MCF 10A (cell line): ENCODE data around the gene LCN12. TPM values are rescaled to one million over a fixed set of nuclear protein-coding genes. Genes with fewer than 3 reads are reported as not detected.

Experiments
- BruUV-seq: library from RNA; stranded (reverse); fragments of 400-500 nt; replicated peaks from 2 replicates; lab custom pipeline; 2021; lab: Mats Ljungman, UMichigan
- CTCF ChIA-PET: fragments of 300-600 bp; sonication (Branson Sonifier 250); formaldehyde crosslinking; extraction: SDS; loops from one replicate; lab custom pipeline; 2021; ENCODE audit warnings: antibody characterized with exemption, inconsistent platforms; lab: Yijun Ruan, JAX
- POLR2A ChIA-PET: fragments of 300-600, 350-650 bp; sonication (Branson Sonifier 250); formaldehyde crosslinking; extraction: SDS; loops from one replicate; lab custom pipeline; 2020; ENCODE audit warnings: antibody characterized with exemption, inconsistent platforms; lab: Yijun Ruan, JAX
- DNase-seq: peaks from one replicate; pipeline ENCODE4 v3.0.0-alpha.2; 2018; ENCODE audit not compliant: unreplicated experiment
- H3K27ac Mint-ChIP-seq: one replicate; pipeline ENCODE4 v1.8.0; 2022; ENCODE audit warnings: mild to moderate bottlenecking, low read depth, mixed read lengths; ENCODE audit not compliant: unreplicated experiment
- H3K27me3 Mint-ChIP-seq: one replicate; pipeline ENCODE4 v1.8.0; 2022; ENCODE audit warnings: mixed read lengths; ENCODE audit not compliant: insufficient read depth, unreplicated experiment
- H3K36me3 Mint-ChIP-seq: one replicate; pipeline ENCODE4 v1.8.0; 2022; ENCODE audit warnings: mild to moderate bottlenecking, moderate library complexity, mixed read lengths; ENCODE audit not compliant: insufficient read depth, unreplicated experiment
- H3K4me1 Mint-ChIP-seq: one replicate; pipeline ENCODE4 v1.8.0; 2022; ENCODE audit warnings: mixed read lengths; ENCODE audit not compliant: insufficient read depth, unreplicated experiment
- H3K4me3 Mint-ChIP-seq: one replicate; pipeline ENCODE4 v1.8.0; 2022; ENCODE audit warnings: mild to moderate bottlenecking, moderate library complexity, mixed read lengths; ENCODE audit not compliant: unreplicated experiment
- H3K9me3 Mint-ChIP-seq: one replicate; pipeline ENCODE4 v1.8.0; 2022; ENCODE audit warnings: mixed read lengths; ENCODE audit not compliant: unreplicated experiment
- CTCF ChIP-seq: fragments of 200-600 bp; IDR thresholded peaks from one replicate; pipeline ENCODE4 v1.8.0; 2022; ENCODE audit warnings: antibody characterized with exemption, mild to moderate bottlenecking; ENCODE audit not compliant: unreplicated experiment
- intact Hi-C: fragments of 100-400 bp; cut with micrococcal nuclease; formaldehyde crosslinking; loops from 2 replicates; pipeline ENCODE4 v1.14.1; 2022
- total RNA-seq: library from RNA; stranded (reverse); gene quantifications from 2 replicates; pipeline ENCODE4 v1.2.3, GENCODE V29; 2022

The LCN12 gene
- total RNA-seq, 1 experiment from 2014 or later = 0.86 TPM

GRCh38 chr9:136941231-136942111 is 10.6 kb upstream of the LCN12 start:
- no TSS peak for BruUV-seq
- intact Hi-C loops = loop anchor here (10.0 kb wide), 1 partner anchor 97 kb away; the partner anchor contains the start of genes AJM1 and PHPT1
- Mint-ChIP-seq H3K4me1 (peaks cover 6% of the 10 kb centered on the region), H3K4me3 (no peak overlapping the region), H3K27me3 (no peaks in the 10 kb centered on the region), H3K9me3 (no peaks in the 10 kb centered on the region), H3K27ac (no peak overlapping the region), H3K36me3 (peaks cover 41% of the 10 kb centered on the region)
- no peak for DNase-seq
- CTCF ChIA-PET = no interaction called here
- no peak for TF ChIP-seq CTCF
- POLR2A ChIA-PET = interaction anchor here (0.6 kb wide), 1 partner anchor 29 kb away, joined by 3 read pairs; no protein-coding TSS in a partner anchor

- TF ChIP-seq CTCF = no peak
- Mint-ChIP-seq H3K36me3 (peaks cover 41% of the 10 kb centered on the region), H3K27me3 (no peaks in the 10 kb centered on the region), H3K9me3 (no peaks in the 10 kb centered on the region), H3K4me1 (peaks cover 6% of the 10 kb centered on the region), H3K27ac (no peak overlapping the region), H3K4me3 (peak overlapping the region; percentile 70)
- intact Hi-C loops = loop anchor here (10.0 kb wide), 1 partner anchor 97 kb away; the partner anchor contains the start of genes AJM1 and PHPT1
- no peak for DNase-seq
- no TSS peak for BruUV-seq
- CTCF ChIA-PET = no interaction called here
- POLR2A ChIA-PET = interaction anchor here (0.6 kb wide), 1 partner anchor 30 kb away, joined by 3 read pairs; no protein-coding TSS in a partner anchor
These were observed 9.8 kb upstream of the LCN12 start for GRCh38 chr9:136942112-136942880.

DNA sequence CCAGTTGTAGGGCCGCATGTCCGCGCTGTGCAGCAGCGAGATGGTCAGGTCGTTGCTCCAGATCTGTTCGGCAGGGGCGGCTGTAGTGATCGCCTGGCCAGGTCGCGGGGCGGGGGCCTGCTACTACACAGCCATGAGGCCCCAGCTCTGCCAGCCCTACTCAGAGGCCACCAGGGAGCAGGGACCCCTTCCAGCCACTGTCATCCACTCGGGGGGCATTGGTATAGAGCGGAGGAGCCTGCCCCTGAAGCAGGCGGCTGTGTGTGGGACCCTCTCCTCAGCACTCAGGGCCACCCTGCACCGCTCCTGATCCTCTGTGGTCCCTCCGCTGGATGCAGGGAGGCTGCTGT is 9.2 kb upstream of the LCN12 start:
- no peak for TF ChIP-seq CTCF
- ChIA-PET POLR2A (interaction anchor here (0.6 to 0.7 kb wide), 2 partner anchors 42 to 120 kb away, joined by 3 to 4 read pairs; no protein-coding TSS in a partner anchor), CTCF (interaction anchor here (0.5 to 0.6 kb wide), 2 partner anchors 59 to 67 kb away, joined by 3 to 4 read pairs; no protein-coding TSS in a partner anchor)
- no TSS peak for BruUV-seq
- Mint-ChIP-seq H3K27me3 (no peaks in the 10 kb centered on the region), H3K4me3 (peak overlapping the region; percentile 70), H3K4me1 (peaks cover 6% of the 10 kb centered on the region), H3K27ac (no peak overlapping the region), H3K36me3 (peaks cover 35% of the 10 kb centered on the region), H3K9me3 (no peaks in the 10 kb centered on the region)
- DNase-seq = no peak
- intact Hi-C loops = loop anchor here (10.0 kb wide), 1 partner anchor 98 kb away; the partner anchor contains the start of genes AJM1 and PHPT1
